ENCODE measurements around the gene PROKR2.

The PROKR2 gene

DNA sequence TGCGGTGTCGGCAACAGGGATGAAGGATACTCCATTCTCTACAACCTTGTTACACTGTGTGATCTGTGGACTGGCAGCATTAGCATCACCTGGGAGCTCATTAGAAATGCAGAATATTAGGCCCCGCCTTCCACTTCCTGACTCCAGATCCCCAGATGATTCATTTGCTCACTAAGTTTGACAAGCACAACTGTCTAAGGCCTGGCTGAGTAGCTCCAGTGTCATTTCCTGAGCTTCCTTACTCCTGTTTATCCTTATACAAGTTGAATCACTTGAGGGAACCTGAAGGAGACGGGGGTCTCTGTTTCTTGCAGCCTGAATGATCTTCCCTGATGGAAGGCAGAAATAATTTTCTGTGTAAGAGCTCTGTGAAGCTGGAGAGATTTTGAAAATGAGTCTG is 32.7 kb upstream of the PROKR2 start:
- no peak overlapping the region for H3K4me3 ChIP-seq (ENCODE audit: low read length)
- no peak overlapping the region for H3K27ac ChIP-seq (ENCODE audit: low read length)
- no peaks in the 10 kb centered on the region for H3K4me1 ChIP-seq (ENCODE audit: control insufficient read depth, insufficient read depth, low read length)
- no peaks in the 10 kb centered on the region for H3K36me3 ChIP-seq (ENCODE audit: control insufficient read depth, insufficient read depth, low read length)
- DNase-seq (ENCODE audit: low read depth, low spot score): no peak
- no peaks in the 10 kb centered on the region for H3K27me3 ChIP-seq (ENCODE audit: control insufficient read depth, insufficient read depth, low read length)
- no peaks in the 10 kb centered on the region; the same call in 1 of the 2 replicates for H3K9me3 ChIP-seq (ENCODE audit: control insufficient read depth, insufficient read depth, low read length)
- no CpG with 5 or more reads among the region's 4 CpGs for WGBS (ENCODE audit: insufficient coverage, insufficient read length)

DNA sequence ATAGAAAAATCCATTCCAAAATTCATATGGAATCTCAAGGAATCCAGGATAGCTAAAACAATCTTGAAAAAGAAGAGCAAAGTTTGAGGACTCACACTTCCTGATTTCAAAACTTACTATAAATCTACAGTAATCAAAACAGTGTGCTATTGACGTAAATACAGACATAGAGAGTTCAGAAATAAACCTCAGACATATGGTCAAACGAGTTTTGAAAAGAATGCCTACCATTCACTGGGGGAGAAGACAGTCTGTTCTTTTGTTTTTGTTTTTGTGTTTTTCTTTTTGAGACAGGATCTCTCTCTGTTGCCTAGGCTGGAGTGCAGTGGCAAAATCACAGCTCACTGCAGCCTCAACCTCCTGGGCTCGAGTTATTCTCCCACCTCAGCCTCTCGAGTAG is 25.3 kb upstream of the PROKR2 start:
- no peak for DNase-seq (ENCODE audit: low read depth, low spot score)
- Histone ChIP-seq H3K4me1 (ENCODE audit: control insufficient read depth, insufficient read depth, low read length) (no peaks in the 10 kb centered on the region), H3K4me3 (ENCODE audit: low read length) (no peak overlapping the region), H3K9me3 (ENCODE audit: control insufficient read depth, insufficient read depth, low read length) (no peaks in the 10 kb centered on the region; the same call in 1 of the 2 replicates), H3K27me3 (ENCODE audit: control insufficient read depth, insufficient read depth, low read length) (no peaks in the 10 kb centered on the region), H3K27ac (ENCODE audit: low read length) (no peak overlapping the region), H3K36me3 (ENCODE audit: control insufficient read depth, insufficient read depth, low read length) (no peaks in the 10 kb centered on the region)
- WGBS (ENCODE audit: insufficient coverage, insufficient read length): no CpG with 5 or more reads among the region's 4 CpGs

DNA sequence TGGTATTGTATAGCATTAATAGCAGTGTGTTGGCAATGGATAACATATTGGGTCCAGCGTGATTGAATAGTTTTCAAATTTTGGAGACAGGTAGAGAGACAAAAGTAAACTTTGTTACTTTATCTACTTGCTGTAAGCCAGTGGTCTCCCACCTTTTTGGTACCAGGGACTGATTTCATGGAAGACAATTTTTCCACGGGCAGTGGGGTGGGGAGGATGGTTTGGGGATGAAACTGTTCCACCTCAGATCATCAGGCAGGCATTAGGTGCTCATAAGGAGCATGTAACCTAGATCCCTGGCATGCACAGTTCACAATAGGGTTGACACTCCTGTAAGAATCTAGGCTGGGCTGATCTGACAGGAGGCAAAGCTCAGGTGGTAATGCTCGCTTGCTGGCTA is 14.6 kb upstream of the PROKR2 start:
- WGBS (ENCODE audit: insufficient coverage, insufficient read length): no CpG with 5 or more reads among the region's 3 CpGs
- H3K27me3 ChIP-seq (ENCODE audit: control insufficient read depth, insufficient read depth, low read length): no peaks in the 10 kb centered on the region
- no peaks in the 10 kb centered on the region for H3K36me3 ChIP-seq (ENCODE audit: control insufficient read depth, insufficient read depth, low read length)
- DNase-seq (ENCODE audit: low read depth, low spot score): no peak
- H3K4me3 ChIP-seq (ENCODE audit: low read length): no peak overlapping the region
- H3K4me1 ChIP-seq (ENCODE audit: control insufficient read depth, insufficient read depth, low read length): no peaks in the 10 kb centered on the region
- no peaks in the 10 kb centered on the region for H3K9me3 ChIP-seq (ENCODE audit: control insufficient read depth, insufficient read depth, low read length)
- H3K27ac ChIP-seq (ENCODE audit: low read length): no peak overlapping the region

DNA sequence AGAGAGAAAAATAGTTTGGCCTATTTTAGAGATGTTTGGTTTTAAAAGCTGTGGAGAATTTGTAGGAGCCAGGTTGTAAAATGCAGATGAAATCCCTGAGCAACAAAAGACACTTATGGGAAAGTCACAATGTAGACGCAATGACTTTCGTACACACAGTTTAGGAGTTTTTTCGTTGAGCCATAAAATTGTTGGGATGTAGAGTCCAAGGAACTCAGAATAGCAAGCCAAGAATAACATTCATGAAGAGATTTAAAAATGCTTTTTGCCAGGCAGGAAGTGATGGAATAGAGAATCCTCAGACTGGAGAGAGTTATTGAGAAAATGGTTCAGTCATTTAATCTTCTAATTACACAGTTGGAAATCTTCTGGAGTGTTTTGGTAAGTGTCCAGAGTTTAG is 11.5 kb upstream of the PROKR2 start:
- Histone ChIP-seq H3K9me3 (ENCODE audit: control insufficient read depth, insufficient read depth, low read length) (no peaks in the 10 kb centered on the region), H3K4me1 (ENCODE audit: control insufficient read depth, insufficient read depth, low read length) (no peaks in the 10 kb centered on the region), H3K27me3 (ENCODE audit: control insufficient read depth, insufficient read depth, low read length) (no peaks in the 10 kb centered on the region), H3K36me3 (ENCODE audit: control insufficient read depth, insufficient read depth, low read length) (no peaks in the 10 kb centered on the region), H3K4me3 (ENCODE audit: low read length) (no peak overlapping the region), H3K27ac (ENCODE audit: low read length) (no peak overlapping the region)
- DNase-seq (ENCODE audit: low read depth, low spot score): no peak
- no CpG with 5 or more reads among the region's 3 CpGs for WGBS (ENCODE audit: insufficient coverage, insufficient read length)

DNA sequence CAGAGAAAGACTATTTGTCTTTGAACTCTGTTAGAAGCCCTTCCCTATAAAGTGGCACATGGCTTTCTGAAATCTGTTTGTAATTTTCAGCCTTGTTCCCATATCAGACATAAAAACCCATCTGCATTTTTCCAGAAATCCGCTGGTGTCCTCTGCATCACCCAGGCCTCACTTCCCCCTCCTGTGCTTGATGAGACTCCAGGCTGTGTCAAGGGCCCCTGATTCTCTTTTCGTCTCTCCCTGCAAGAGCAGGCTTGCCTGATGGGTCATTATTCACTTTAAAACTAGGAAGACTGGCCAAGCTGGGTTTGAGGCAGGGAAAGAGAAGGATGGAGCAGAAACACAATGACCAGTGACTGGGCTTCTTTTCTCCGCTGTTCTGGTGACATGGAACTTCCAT is 10.6 kb upstream of the PROKR2 start:
- no CpG with 5 or more reads among the region's 3 CpGs for WGBS (ENCODE audit: insufficient coverage, insufficient read length)
- no peak for DNase-seq (ENCODE audit: low read depth, low spot score)
- H3K27me3 ChIP-seq (ENCODE audit: control insufficient read depth, insufficient read depth, low read length): no peaks in the 10 kb centered on the region

DNA sequence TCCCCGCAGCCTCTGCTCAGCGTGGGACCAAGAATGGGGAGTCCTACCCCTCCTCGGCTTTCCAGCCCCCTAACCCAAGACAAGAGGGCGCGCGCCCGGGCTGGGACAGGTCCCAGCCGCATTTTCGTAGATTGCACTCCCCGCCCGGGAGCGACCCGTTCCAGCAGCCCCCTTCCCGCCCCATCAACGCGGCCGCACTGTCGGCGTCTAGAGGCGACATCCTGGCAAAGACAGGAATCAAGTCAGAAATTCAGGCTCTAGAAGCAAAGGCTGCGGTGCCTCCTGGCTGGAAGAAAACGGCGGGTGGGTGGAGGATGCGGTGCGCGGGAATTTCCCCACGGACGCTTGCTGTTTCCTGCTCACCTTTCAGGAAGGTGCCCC is 957 bp downstream of the PROKR2 start:
- DNase-seq (ENCODE audit: low read depth, low spot score): no peak
- WGBS (ENCODE audit: insufficient coverage, insufficient read length): no CpG with 5 or more reads among the region's 28 CpGs
- peak overlapping the region; percentile 48; the same call in 1 of the 2 replicates for H3K4me3 ChIP-seq (ENCODE audit: low read length)
- H3K27me3 ChIP-seq (ENCODE audit: control insufficient read depth, insufficient read depth, low read length): peaks cover 14% of the 10 kb centered on the region
- no peaks in the 10 kb centered on the region for H3K36me3 ChIP-seq (ENCODE audit: control insufficient read depth, insufficient read depth, low read length)
- H3K27ac ChIP-seq (ENCODE audit: low read length): no peak overlapping the region
- no peaks in the 10 kb centered on the region for H3K9me3 ChIP-seq (ENCODE audit: control insufficient read depth, insufficient read depth, low read length)
- H3K4me1 ChIP-seq (ENCODE audit: control insufficient read depth, insufficient read depth, low read length): no peaks in the 10 kb centered on the region

More for the DNA sequence above, 10.6 kb upstream of the PROKR2 start:
- no peaks in the 10 kb centered on the region for H3K36me3 ChIP-seq (ENCODE audit: control insufficient read depth, insufficient read depth, low read length)
- H3K4me3 ChIP-seq (ENCODE audit: low read length): no peak overlapping the region
- no peaks in the 10 kb centered on the region for H3K4me1 ChIP-seq (ENCODE audit: control insufficient read depth, insufficient read depth, low read length)
- no peak overlapping the region for H3K27ac ChIP-seq (ENCODE audit: low read length)
- H3K9me3 ChIP-seq (ENCODE audit: control insufficient read depth, insufficient read depth, low read length): no peaks in the 10 kb centered on the region

DNA sequence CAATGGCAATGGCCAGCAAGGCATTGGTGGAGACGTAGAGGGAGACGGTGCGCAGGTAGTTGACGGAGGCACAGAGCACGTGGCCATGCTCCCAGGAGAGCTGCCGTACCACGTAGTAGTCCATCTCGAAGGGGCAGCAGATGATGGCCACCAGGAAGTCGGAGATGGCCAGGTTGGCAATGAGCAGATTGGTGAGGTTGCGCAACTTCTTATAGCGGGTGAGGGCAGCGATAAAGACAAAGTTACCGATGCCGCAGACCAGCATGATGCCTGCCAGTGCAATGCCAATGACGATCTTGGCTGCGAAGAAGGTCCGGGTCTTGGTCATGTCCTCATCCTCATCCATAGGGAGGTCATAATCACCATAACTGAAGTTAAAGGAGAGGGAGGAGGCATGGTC is 2.8 kb downstream of the PROKR2 start:
- no peaks in the 10 kb centered on the region for H3K36me3 ChIP-seq (ENCODE audit: control insufficient read depth, insufficient read depth, low read length)
- no peak overlapping the region for H3K27ac ChIP-seq (ENCODE audit: low read length)
- H3K4me1 ChIP-seq (ENCODE audit: control insufficient read depth, insufficient read depth, low read length): no peaks in the 10 kb centered on the region
- no CpG with 5 or more reads among the region's 17 CpGs for WGBS (ENCODE audit: insufficient coverage, insufficient read length)
- no peak for DNase-seq (ENCODE audit: low read depth, low spot score)
- H3K27me3 ChIP-seq (ENCODE audit: control insufficient read depth, insufficient read depth, low read length): peaks cover 14% of the 10 kb centered on the region
- no peaks in the 10 kb centered on the region; the same call in 1 of the 2 replicates for H3K9me3 ChIP-seq (ENCODE audit: control insufficient read depth, insufficient read depth, low read length)
- no peak overlapping the region for H3K4me3 ChIP-seq (ENCODE audit: low read length)

DNA sequence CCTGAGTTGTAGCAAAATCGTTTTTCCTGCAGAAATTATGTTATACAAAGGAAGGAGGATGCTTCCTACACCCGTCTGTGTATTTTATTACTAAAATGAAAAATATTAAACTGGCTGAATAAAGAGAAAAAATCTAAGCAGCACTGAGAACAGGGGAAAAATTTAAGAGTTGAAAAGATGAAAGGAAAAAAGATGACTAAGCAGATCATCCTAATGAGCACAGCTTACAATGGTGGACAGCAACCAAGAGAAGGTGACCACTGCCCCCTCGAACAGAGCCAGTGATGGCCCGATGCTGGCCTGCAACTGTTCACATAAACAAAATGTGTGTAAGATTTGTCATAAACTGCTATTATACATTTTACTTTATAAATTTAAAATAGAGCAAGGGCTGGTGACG is 4.2 kb downstream of the PROKR2 start:
- no peaks in the 10 kb centered on the region; the same call in 1 of the 2 replicates for H3K9me3 ChIP-seq (ENCODE audit: control insufficient read depth, insufficient read depth, low read length)
- H3K27ac ChIP-seq (ENCODE audit: low read length): no peak overlapping the region
- peaks cover 12% of the 10 kb centered on the region for H3K27me3 ChIP-seq (ENCODE audit: control insufficient read depth, insufficient read depth, low read length)
- no CpG with 5 or more reads among the region's 5 CpGs for WGBS (ENCODE audit: insufficient coverage, insufficient read length)
- H3K4me3 ChIP-seq (ENCODE audit: low read length): no peak overlapping the region
- DNase-seq (ENCODE audit: low read depth, low spot score): no peak
- no peaks in the 10 kb centered on the region for H3K4me1 ChIP-seq (ENCODE audit: control insufficient read depth, insufficient read depth, low read length)
- H3K36me3 ChIP-seq (ENCODE audit: control insufficient read depth, insufficient read depth, low read length): no peaks in the 10 kb centered on the region

DNA sequence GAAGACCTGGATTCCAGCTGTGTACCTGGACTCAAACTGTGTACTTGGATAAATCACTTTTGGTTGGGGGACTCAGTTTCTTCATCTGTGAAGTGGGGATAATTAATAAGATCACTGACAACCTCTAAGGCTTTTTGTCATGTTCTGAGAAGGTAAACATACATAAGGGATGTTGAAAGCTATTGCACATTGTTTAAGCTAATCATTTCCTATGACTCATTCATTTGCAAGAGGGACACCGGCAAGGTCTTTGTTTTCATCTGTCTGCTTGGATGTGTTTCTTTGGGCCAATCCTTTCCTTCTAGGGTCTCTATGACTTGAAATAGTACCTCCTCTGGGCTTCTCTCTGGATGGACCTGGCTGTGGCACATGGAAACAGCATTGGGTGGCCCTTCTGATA is 6.8 kb downstream of the PROKR2 start:
- H3K27ac ChIP-seq (ENCODE audit: low read length): no peak overlapping the region
- no peak for DNase-seq (ENCODE audit: low read depth, low spot score)
- WGBS (ENCODE audit: insufficient coverage, insufficient read length): no CpG with 5 or more reads among the region's 1 CpG

DNA sequence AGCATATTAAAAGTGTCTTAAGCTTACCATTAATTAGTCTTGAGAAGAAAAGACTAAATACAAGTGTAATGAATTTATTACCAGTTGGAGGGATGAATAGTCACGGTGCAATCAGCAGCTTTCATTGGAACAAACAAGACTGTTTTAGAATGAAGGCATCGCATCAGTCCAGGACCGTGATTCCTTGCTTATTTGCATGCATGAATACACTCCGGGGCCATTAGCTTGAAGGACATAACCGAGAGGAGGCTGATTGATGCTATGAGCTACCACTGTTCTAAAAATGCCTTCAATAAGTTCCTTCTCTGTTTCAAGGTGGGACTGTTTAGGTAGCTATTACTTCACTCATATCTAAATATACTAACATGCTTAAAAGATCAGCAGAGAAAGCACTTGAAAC is 17.9 kb downstream of the PROKR2 start:
- H3K27me3 ChIP-seq (ENCODE audit: control insufficient read depth, insufficient read depth, low read length): no peaks in the 10 kb centered on the region
- H3K4me3 ChIP-seq (ENCODE audit: low read length): no peak overlapping the region
- H3K4me1 ChIP-seq (ENCODE audit: control insufficient read depth, insufficient read depth, low read length): no peaks in the 10 kb centered on the region
- WGBS (ENCODE audit: insufficient coverage, insufficient read length): no CpG with 5 or more reads among the region's 5 CpGs
- no peaks in the 10 kb centered on the region; the same call in 1 of the 2 replicates for H3K36me3 ChIP-seq (ENCODE audit: control insufficient read depth, insufficient read depth, low read length)
- DNase-seq (ENCODE audit: low read depth, low spot score): no peak
- no peaks in the 10 kb centered on the region for H3K9me3 ChIP-seq (ENCODE audit: control insufficient read depth, insufficient read depth, low read length)
- H3K27ac ChIP-seq (ENCODE audit: low read length): no peak overlapping the region

More for the DNA sequence above, 6.8 kb downstream of the PROKR2 start:
- H3K27me3 ChIP-seq (ENCODE audit: control insufficient read depth, insufficient read depth, low read length): peaks cover 2% of the 10 kb centered on the region
- no peaks in the 10 kb centered on the region for H3K4me1 ChIP-seq (ENCODE audit: control insufficient read depth, insufficient read depth, low read length)
- H3K9me3 ChIP-seq (ENCODE audit: control insufficient read depth, insufficient read depth, low read length): no peaks in the 10 kb centered on the region; the same call in 1 of the 2 replicates
- no peak overlapping the region for H3K4me3 ChIP-seq (ENCODE audit: low read length)
- H3K36me3 ChIP-seq (ENCODE audit: control insufficient read depth, insufficient read depth, low read length): no peaks in the 10 kb centered on the region

DNA sequence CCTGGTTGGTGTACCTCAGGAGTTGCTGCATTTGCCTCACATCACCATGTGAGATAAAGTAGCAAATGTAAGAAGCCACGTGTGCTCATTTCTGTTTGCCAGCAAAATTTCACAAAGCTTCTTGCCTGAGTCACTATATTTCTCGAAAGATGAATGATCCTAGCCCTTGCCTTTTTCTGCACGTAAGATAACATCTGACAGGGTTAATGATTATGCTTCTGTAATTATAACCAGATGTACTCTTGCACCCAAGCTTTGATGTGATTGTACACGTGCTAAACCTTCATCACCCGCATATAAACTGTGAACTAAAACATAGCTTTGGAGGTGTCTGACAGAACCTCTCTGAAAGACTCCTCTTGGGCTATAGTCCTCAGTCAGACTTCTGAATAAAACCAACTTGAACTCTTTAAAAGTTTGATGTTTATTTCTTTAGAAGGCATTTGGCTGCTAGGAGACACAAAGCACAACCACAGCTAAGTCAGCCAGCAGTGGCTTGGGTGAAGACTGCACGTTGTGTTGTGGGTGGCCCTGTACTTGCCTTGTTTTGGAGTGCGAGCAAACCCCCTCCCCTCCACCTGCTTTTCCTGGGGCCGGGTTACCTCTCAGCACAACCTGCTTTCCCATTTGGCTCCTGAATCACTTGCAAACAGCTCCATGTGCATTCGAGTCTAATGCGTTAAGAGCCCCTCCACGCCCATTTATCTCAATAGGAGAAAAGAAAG is 19.3 kb downstream of the PROKR2 start:
- no peak overlapping the region for H3K27ac ChIP-seq (ENCODE audit: low read length)
- H3K4me3 ChIP-seq (ENCODE audit: low read length): no peak overlapping the region
- no peaks in the 10 kb centered on the region for H3K9me3 ChIP-seq (ENCODE audit: control insufficient read depth, insufficient read depth, low read length)
- H3K4me1 ChIP-seq (ENCODE audit: control insufficient read depth, insufficient read depth, low read length): no peaks in the 10 kb centered on the region
- WGBS (ENCODE audit: insufficient coverage, insufficient read length): no CpG with 5 or more reads among the region's 11 CpGs
- no peaks in the 10 kb centered on the region; the same call in 1 of the 2 replicates for H3K36me3 ChIP-seq (ENCODE audit: control insufficient read depth, insufficient read depth, low read length)
- no peaks in the 10 kb centered on the region for H3K27me3 ChIP-seq (ENCODE audit: control insufficient read depth, insufficient read depth, low read length)
- no peak for DNase-seq (ENCODE audit: low read depth, low spot score)
